SK-N-MC (cell line): ENCODE results near the gene GPD1L.

Experiments used
- EZH2 ChIP-seq: fragments of 200-600 bp; sonication (generic); IDR thresholded peaks from one replicate; pipeline ENCODE4 v1.6.1; 2017; ENCODE audit warnings: antibody characterized with exemption
- POLR2AphosphoS5 ChIP-seq: IDR thresholded peaks from 2 replicates; pipeline ENCODE4 v1.6.1; 2012; ENCODE audit warnings: mild to moderate bottlenecking, low read depth, low read length, borderline replicate concordance

GRCh38 chr3:32147509-32147908 lies 41.1 kb downstream of the GPD1L start:
- TF ChIP-seq EZH2 (no peak), POLR2AphosphoS5 (no peak)
